Lower lobe of right lung (tissue), 2 donors: ENCODE data around the gene MAP2. TPM values are rescaled to one million over a fixed set of nuclear protein-coding genes. Genes with fewer than 3 reads are reported as not detected.

Source experiments
- ATAC-seq, 2 donors: fragments of 200-7000 bp; cut with Tn5 transposase; one replicate each; pipeline ENCODE4 v1.9.1; 2020 to 2022; ENCODE audit warnings: mild to moderate bottlenecking in 2 of 2, moderate library complexity in 2 of 2
- DNase-seq: peaks from one replicate; pipeline ENCODE4 v3.0.0-alpha.2; 2020
- H3K27ac ChIP-seq: fragments of 200-600 bp; one replicate; pipeline ENCODE4 v1.8.0; 2022
- H3K27me3 ChIP-seq: fragments of 200-600 bp; one replicate; pipeline ENCODE4 v1.8.0; 2022; ENCODE audit warnings: low read depth
- H3K36me3 ChIP-seq: fragments of 200-600 bp; one replicate; pipeline ENCODE4 v1.8.0; 2022; ENCODE audit warnings: mild to moderate bottlenecking
- H3K4me1 ChIP-seq: fragments of 200-600 bp; one replicate; pipeline ENCODE4 v1.8.0; 2022
- H3K4me3 ChIP-seq: fragments of 200-600 bp; one replicate; pipeline ENCODE4 v1.8.0; 2022; ENCODE audit warnings: mild to moderate bottlenecking
- H3K9me3 ChIP-seq: fragments of 200-600 bp; one replicate; pipeline ENCODE4 v1.8.0; 2022
- intact Hi-C: fragments of 100-400 bp; cut with DNase I; formaldehyde crosslinking; loops from one replicate; pipeline ENCODE4 v1.11.0; 2022
- total RNA-seq: library from RNA; stranded (reverse); fragmentation: NEBNext Ultra II Directional; extraction: Animal tissue kit (Norgen Biotek cat#: 25700); gene quantifications from one replicate; pipeline ENCODE4 v1.2.1, GENCODE V29; 2021
- TF ChIP-seq, protein P1 (sequence below): fragments of 200-600 bp; IDR thresholded peaks from one replicate; pipeline ENCODE4 v1.8.0; 2022; ENCODE audit warnings: antibody characterized with exemption, mild to moderate bottlenecking
- donor health status: DM: no; HTN: yes; CAD: no; lungs with severe emphysema.

Gene MAP2
- total RNA-seq, 1 donor from 2014 or later: 22.6 TPM

DNA sequence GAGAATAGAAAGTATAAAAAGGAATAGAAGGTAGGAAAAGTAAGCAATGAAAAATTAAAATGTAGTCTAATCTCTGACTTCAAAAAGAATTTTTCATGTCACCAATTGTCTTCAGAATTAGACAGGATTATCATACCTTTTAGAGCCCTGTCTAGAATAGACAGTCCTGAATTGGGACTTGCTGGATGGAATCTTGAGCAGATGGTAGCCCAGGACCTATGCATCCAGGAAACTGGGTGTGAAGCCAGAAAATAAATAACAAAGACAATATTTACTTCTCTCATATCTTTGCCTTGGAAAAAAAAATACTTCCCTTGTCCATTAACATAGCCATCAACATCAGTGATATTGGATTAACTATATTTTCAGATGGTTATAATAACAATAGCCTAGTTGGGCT lies 250.0 kb downstream of the MAP2 start:
- no peak overlapping the region for H3K4me3 ChIP-seq
- no peak overlapping the region for H3K27ac ChIP-seq
- intact Hi-C loops: no loop called here
- no peak for DNase-seq
- H3K9me3 ChIP-seq: no peaks in the 10 kb centered on the region
- no peaks in the 10 kb centered on the region for H3K4me1 ChIP-seq
- ATAC-seq: no peak
- no peaks in the 10 kb centered on the region for H3K27me3 ChIP-seq
- TF ChIP-seq, protein P1, sequence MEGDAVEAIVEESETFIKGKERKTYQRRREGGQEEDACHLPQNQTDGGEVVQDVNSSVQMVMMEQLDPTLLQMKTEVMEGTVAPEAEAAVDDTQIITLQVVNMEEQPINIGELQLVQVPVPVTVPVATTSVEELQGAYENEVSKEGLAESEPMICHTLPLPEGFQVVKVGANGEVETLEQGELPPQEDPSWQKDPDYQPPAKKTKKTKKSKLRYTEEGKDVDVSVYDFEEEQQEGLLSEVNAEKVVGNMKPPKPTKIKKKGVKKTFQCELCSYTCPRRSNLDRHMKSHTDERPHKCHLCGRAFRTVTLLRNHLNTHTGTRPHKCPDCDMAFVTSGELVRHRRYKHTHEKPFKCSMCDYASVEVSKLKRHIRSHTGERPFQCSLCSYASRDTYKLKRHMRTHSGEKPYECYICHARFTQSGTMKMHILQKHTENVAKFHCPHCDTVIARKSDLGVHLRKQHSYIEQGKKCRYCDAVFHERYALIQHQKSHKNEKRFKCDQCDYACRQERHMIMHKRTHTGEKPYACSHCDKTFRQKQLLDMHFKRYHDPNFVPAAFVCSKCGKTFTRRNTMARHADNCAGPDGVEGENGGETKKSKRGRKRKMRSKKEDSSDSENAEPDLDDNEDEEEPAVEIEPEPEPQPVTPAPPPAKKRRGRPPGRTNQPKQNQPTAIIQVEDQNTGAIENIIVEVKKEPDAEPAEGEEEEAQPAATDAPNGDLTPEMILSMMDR: no peak
- no peaks in the 10 kb centered on the region for H3K36me3 ChIP-seq

DNA sequence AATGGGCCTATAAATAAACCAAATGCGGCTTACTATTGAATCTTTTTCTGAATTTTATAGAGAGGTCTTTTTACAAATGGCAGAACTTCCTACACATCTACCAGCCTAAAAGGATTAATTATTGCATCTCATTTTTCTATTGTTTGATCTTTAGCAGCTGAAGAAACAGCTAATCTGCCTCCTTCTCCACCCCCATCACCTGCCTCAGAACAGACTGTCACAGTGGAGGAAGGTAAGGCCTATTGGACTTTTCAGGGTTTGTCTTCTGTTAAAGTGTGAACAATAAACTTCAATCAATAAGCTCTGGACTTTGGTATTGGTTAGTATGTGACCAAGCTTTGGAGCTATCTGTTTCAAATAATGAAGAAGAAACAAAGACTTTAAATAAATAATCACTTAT lies 256.7 kb downstream of the MAP2 start:
- Histone ChIP-seq H3K4me1 (no peaks in the 10 kb centered on the region), H3K27me3 (no peaks in the 10 kb centered on the region), H3K4me3 (no peak overlapping the region), H3K36me3 (no peaks in the 10 kb centered on the region), H3K27ac (no peak overlapping the region), H3K9me3 (no peaks in the 10 kb centered on the region)
- DNase-seq (no peak), ATAC-seq (no peak)
- TF ChIP-seq, protein P1: no peak
- intact Hi-C loops: no loop called here

DNA sequence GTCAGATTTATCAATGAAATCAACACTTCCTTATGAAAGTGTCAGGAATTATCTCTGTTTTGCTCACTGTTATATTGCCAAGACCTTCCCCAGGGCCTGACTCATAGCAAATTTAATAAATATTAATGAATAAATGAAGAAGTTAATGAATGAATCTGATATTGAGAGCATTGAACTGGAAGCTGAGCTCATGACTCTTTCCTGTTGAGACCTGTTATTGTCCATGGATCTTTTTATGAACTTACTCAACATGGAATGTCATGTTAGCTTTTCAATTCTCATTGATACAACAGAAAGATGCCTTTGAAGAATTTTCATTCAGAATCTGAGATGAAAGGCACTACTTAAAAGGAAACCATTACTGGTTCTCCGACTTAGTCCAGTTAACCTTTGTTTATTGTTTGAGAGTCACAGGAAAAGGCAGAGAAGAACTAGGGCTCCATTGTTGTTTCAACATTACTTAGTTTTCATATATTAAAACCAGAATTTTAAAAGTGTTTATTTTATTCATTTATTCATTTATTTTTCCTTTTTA lies 257.4 kb downstream of the MAP2 start:
- no peak overlapping the region for H3K4me3 ChIP-seq
- no peak overlapping the region for H3K27ac ChIP-seq
- H3K27me3 ChIP-seq: no peaks in the 10 kb centered on the region
- TF ChIP-seq, protein P1: no peak
- intact Hi-C loops: no loop called here
- no peaks in the 10 kb centered on the region for H3K9me3 ChIP-seq
- no peaks in the 10 kb centered on the region for H3K4me1 ChIP-seq
- DNase-seq (no peak), ATAC-seq (no peak)
- H3K36me3 ChIP-seq: no peaks in the 10 kb centered on the region

DNA sequence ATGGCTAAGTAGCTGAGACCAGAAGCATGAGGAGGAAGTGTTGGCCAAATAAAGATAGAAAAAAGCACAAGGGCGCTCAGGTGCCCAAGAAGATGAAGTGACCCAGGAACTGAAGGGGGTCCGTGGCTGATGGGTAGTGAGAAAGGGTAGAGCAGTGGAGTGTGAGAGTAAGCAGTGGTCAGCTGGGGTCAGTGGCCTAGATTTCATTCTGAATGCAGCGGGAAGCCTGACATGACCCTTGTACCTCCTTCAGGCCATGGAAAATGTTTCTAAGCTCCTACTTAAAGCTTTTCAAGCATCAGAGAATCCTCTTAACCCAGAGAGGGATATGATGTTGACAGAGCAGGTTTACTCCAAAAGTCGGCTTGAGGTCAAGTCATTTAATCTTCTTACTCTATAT lies 258.8 kb downstream of the MAP2 start:
- TF ChIP-seq, protein P1: no peak
- intact Hi-C loops: no loop called here
- H3K4me3 ChIP-seq: no peak overlapping the region
- H3K4me1 ChIP-seq: no peaks in the 10 kb centered on the region
- no peak for DNase-seq
- H3K27me3 ChIP-seq: no peaks in the 10 kb centered on the region
- H3K9me3 ChIP-seq: no peaks in the 10 kb centered on the region
- H3K36me3 ChIP-seq: no peaks in the 10 kb centered on the region
- no peak overlapping the region for H3K27ac ChIP-seq
- no peak for ATAC-seq

DNA sequence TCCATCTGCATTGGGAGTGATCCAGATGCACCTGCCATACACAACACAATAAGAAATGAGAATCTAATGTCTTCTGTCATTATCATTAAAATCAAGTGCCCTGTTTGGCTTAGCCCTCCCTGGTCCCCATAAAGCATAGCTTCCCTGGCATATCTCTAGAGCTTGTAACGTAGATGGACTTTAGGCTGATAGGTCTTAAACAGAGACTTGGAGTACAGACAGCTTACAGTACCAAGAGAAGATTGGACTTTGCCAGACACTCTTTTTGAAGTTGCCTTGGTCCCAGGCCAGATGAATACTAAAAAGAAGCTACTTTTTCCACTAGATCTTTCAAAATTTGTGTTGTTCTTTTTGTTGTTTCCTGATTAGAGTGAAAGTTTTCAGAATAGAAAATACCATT lies 261.5 kb downstream of the MAP2 start:
- no peak overlapping the region for H3K4me3 ChIP-seq
- ATAC-seq: no peak
- H3K4me1 ChIP-seq: no peaks in the 10 kb centered on the region
- no peak overlapping the region for H3K27ac ChIP-seq
- intact Hi-C loops: no loop called here
- DNase-seq: no peak
- H3K27me3 ChIP-seq: no peaks in the 10 kb centered on the region
- no peaks in the 10 kb centered on the region for H3K36me3 ChIP-seq
- no peaks in the 10 kb centered on the region for H3K9me3 ChIP-seq
- TF ChIP-seq, protein P1: no peak

DNA sequence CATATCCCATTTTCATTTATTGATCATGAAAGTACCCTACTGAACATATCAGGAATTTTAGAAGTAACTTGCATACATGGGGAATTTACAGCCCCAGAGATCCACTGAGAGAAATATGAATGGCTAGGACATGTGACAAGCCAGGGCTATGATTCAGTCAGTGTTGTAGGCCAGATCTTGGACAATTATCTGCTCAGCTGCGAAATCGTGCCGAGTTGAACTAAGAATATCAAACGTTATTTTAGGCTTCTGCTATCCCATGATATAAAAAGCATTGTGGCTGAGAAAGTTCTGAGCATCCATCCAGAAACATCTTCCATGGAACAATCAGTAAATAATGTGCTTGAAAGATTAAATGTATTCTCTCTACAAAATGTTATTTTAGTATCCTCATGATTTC lies 262.1 kb downstream of the MAP2 start:
- intact Hi-C loops: no loop called here
- ATAC-seq (no peak), DNase-seq (no peak)
- no peaks in the 10 kb centered on the region for H3K9me3 ChIP-seq
- H3K4me3 ChIP-seq: no peak overlapping the region
- TF ChIP-seq, protein P1: no peak
- no peaks in the 10 kb centered on the region for H3K4me1 ChIP-seq
- no peak overlapping the region for H3K27ac ChIP-seq
- no peaks in the 10 kb centered on the region for H3K36me3 ChIP-seq
- no peaks in the 10 kb centered on the region for H3K27me3 ChIP-seq
